K562 (cell line): Measurements from ENCODE around the gene GIMAP8. TPM values are rescaled to one million over a fixed set of nuclear protein-coding genes. Genes with fewer than 3 reads are reported as not detected.

Experiments used
- CHCHD3 ChIP-seq: fragments of 250-450 bp; sonication (Bioruptor Pico); IDR thresholded peaks from 2 replicates; pipeline ENCODE4 v2.1.2; 2022; ENCODE audit warnings: mild to moderate bottlenecking
- CHD1 ChIP-seq: fragments of 200-600 bp; sonication (generic); IDR thresholded peaks from one replicate; pipeline ENCODE4 v1.6.1; 2012; ENCODE audit warnings: mild to moderate bottlenecking, moderate library complexity, low read length, inconsistent platforms
- E2F3 ChIP-seq: fragments of 250-450 bp; sonication (Bioruptor Pico); IDR thresholded peaks from 2 replicates; pipeline ENCODE4 v1.4.0; 2020; ENCODE audit warnings: mild to moderate bottlenecking
- HIVEP1 ChIP-seq: fragments of 250-450 bp; sonication (Bioruptor Pico); IDR thresholded peaks from 2 replicates; pipeline ENCODE4 v1.4.0; 2020; ENCODE audit warnings: mild to moderate bottlenecking
- HNRNPUL1 ChIP-seq: fragments of 200-400 bp; formaldehyde crosslinking; IDR thresholded peaks from 2 replicates; pipeline ENCODE4 v1.6.1; 2017; ENCODE audit warnings: low read length
- KLF1 ChIP-seq: fragments of 450-650 bp; IDR thresholded peaks from 2 replicates; pipeline ENCODE4 v1.6.1; 2016; ENCODE audit warnings: missing genetic modification characterization, missing compliant biosample characterization
- KLF13 ChIP-seq: fragments of 450-650 bp; IDR thresholded peaks from 2 replicates; pipeline ENCODE4 v1.6.1; 2016; ENCODE audit warnings: missing genetic modification characterization, low read depth, mild to moderate bottlenecking, missing compliant biosample characterization, moderate library complexity, borderline replicate concordance
- MBD2 ChIP-seq: sonication (generic); IDR thresholded peaks from 2 replicates; pipeline ENCODE4 v1.6.1; 2016; ENCODE audit warnings: low read depth, borderline replicate concordance
- NFE2L1 ChIP-seq: fragments of 450-650 bp; IDR thresholded peaks from 2 replicates; pipeline ENCODE4 v1.6.1; 2016; ENCODE audit warnings: missing genetic modification characterization, low read depth, mild to moderate bottlenecking, missing compliant biosample characterization, moderate library complexity, borderline replicate concordance
- PHB2 ChIP-seq: fragments of 450-650 bp; IDR thresholded peaks from 2 replicates; pipeline ENCODE4 v1.6.1; 2017; ENCODE audit warnings: low read depth
- RBM15 ChIP-seq: fragments of 200-400 bp; formaldehyde crosslinking; IDR thresholded peaks from 2 replicates; pipeline ENCODE4 v1.6.1; 2018; ENCODE audit warnings: mild to moderate bottlenecking, low read length, moderate library complexity; ENCODE audit not compliant: insufficient read depth
- SRSF9 ChIP-seq: fragments of 200-400 bp; formaldehyde crosslinking; IDR thresholded peaks from 2 replicates; pipeline ENCODE4 v1.6.1; 2017; ENCODE audit warnings: low read depth, low read length, borderline replicate concordance
- YBX1 ChIP-seq: fragments of 450-650 bp; IDR thresholded peaks from 2 replicates; pipeline ENCODE4 v1.7.1; 2016; ENCODE audit warnings: mild to moderate bottlenecking
- ZNF184 ChIP-seq: sonication (generic); formaldehyde crosslinking; IDR thresholded peaks from 2 replicates; pipeline ENCODE4 v1.5.0; 2020; ENCODE audit warnings: missing genetic modification reagents
- ZNF354B ChIP-seq: fragments of 250-450 bp; sonication (Bioruptor Pico); IDR thresholded peaks from 2 replicates; pipeline ENCODE4 v1.4.0; 2020
- ZNF695 ChIP-seq: fragments of 450-650 bp; formaldehyde crosslinking; IDR thresholded peaks from 2 replicates; pipeline ENCODE4 v1.4.0; 2020; ENCODE audit warnings: mild to moderate bottlenecking, moderate library complexity
- polyA plus RNA-seq, 8 experiments: library from polyadenylated mRNA; depleted of rRNA in 4 of 8; stranded (reverse) in 5 of 8; unstranded in 3 of 8; fragments of >200 nt; fragmentation: Nextera tagmentation in 2 of 8; fragmentation: Illumina TruSeq in 1 of 8; extraction: Ambion mirVana in 2 of 8; extraction: Trizol in 1 of 8; gene quantifications; 2 replicates each; pipeline versions ENCODE4 v1.2.1 to v1.2.3, GENCODE V29; 2011 to 2014; ENCODE audit warnings: inconsistent platforms in 1 of 8, missing spikeins in 1 of 8
- total RNA-seq, 7 experiments: library from RNA; depleted of rRNA in 6 of 7; stranded (reverse); fragments of >200 nt in 6 of 7; fragmentation: Illumina TruSeq in 2 of 7; extraction: Trizol in 2 of 7; gene quantifications; 2 replicates each; pipeline versions ENCODE4 v1.2.1 to v1.2.3, GENCODE V29; 2011 to 2021; ENCODE audit warnings: low replicate concordance in 1 of 7
- TF ChIP-seq, protein P1 (sequence below): fragments of 200-800 bp; sonication (Bioruptor generic); IDR thresholded peaks from 2 replicates; pipeline ENCODE4 v1.6.1; 2017; ENCODE audit warnings: missing genetic modification characterization, missing compliant biosample characterization
- TF ChIP-seq, protein P2 (sequence below): sonication (generic); formaldehyde crosslinking; IDR thresholded peaks from 2 replicates; pipeline ENCODE4 v1.8.0; 2022; ENCODE audit warnings: missing genetic modification reagents, mild to moderate bottlenecking, borderline replicate concordance
- TF ChIP-seq, protein P3 (sequence below): fragments of 250-450 bp; sonication (Bioruptor Pico); IDR thresholded peaks from 2 replicates; pipeline ENCODE4 v1.4.0; 2020; ENCODE audit warnings: mild to moderate bottlenecking, moderate library complexity
- TF ChIP-seq, protein P4 (sequence below), 2 experiments: fragments of 450-650 bp; IDR thresholded peaks; 2 replicates each; pipeline ENCODE4 v1.6.1; 2018; ENCODE audit warnings: mild to moderate bottlenecking in 2 of 2, low read depth in 1 of 2; ENCODE audit not compliant: partially characterized antibody in 2 of 2

Gene GIMAP8
- total and polyA plus RNA-seq, 9 of the 15 experiments (the other 6 are each of a cell fraction or from before 2014, with no cell fraction given) = not detected

- TF ChIP-seq, protein P1, sequence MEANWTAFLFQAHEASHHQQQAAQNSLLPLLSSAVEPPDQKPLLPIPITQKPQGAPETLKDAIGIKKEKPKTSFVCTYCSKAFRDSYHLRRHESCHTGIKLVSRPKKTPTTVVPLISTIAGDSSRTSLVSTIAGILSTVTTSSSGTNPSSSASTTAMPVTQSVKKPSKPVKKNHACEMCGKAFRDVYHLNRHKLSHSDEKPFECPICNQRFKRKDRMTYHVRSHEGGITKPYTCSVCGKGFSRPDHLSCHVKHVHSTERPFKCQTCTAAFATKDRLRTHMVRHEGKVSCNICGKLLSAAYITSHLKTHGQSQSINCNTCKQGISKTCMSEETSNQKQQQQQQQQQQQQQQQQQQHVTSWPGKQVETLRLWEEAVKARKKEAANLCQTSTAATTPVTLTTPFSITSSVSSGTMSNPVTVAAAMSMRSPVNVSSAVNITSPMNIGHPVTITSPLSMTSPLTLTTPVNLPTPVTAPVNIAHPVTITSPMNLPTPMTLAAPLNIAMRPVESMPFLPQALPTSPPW (CRISPR knock-in tag) = no peak
- TF ChIP-seq KLF1 (no peak), NFE2L1 (tag) (no peak), CHCHD3 (CRISPR knock-in tag) (no peak), ZNF184 (CRISPR knock-in tag) (no peak), PHB2 (no peak), MBD2 (no peak), SRSF9 (no peak), KLF13 (tag) (no peak), CHD1 (no peak), RBM15 (no peak), HIVEP1 (CRISPR knock-in tag) (peak; percentile 78; the same call in 1 of the 2 replicates), HNRNPUL1 (no peak), ZNF695 (no peak), ZNF354B (CRISPR knock-in tag) (no peak), YBX1 (no peak), E2F3 (CRISPR knock-in tag) (no peak)
- TF ChIP-seq, protein P2, sequence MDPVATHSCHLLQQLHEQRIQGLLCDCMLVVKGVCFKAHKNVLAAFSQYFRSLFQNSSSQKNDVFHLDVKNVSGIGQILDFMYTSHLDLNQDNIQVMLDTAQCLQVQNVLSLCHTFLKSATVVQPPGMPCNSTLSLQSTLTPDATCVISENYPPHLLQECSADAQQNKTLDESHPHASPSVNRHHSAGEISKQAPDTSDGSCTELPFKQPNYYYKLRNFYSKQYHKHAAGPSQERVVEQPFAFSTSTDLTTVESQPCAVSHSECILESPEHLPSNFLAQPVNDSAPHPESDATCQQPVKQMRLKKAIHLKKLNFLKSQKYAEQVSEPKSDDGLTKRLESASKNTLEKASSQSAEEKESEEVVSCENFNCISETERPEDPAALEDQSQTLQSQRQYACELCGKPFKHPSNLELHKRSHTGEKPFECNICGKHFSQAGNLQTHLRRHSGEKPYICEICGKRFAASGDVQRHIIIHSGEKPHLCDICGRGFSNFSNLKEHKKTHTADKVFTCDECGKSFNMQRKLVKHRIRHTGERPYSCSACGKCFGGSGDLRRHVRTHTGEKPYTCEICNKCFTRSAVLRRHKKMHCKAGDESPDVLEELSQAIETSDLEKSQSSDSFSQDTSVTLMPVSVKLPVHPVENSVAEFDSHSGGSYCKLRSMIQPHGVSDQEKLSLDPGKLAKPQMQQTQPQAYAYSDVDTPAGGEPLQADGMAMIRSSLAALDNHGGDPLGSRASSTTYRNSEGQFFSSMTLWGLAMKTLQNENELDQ = no peak
- TF ChIP-seq, protein P3, sequence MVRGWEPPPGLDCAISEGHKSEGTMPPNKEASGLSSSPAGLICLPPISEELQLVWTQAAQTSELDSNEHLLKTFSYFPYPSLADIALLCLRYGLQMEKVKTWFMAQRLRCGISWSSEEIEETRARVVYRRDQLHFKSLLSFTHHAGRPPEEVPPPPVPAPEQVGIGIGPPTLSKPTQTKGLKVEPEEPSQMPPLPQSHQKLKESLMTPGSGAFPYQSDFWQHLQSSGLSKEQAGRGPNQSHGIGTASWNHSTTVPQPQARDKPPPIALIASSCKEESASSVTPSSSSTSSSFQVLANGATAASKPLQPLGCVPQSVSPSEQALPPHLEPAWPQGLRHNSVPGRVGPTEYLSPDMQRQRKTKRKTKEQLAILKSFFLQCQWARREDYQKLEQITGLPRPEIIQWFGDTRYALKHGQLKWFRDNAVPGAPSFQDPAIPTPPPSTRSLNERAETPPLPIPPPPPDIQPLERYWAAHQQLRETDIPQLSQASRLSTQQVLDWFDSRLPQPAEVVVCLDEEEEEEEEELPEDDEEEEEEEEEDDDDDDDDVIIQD = no peak
- TF ChIP-seq, protein P4, sequence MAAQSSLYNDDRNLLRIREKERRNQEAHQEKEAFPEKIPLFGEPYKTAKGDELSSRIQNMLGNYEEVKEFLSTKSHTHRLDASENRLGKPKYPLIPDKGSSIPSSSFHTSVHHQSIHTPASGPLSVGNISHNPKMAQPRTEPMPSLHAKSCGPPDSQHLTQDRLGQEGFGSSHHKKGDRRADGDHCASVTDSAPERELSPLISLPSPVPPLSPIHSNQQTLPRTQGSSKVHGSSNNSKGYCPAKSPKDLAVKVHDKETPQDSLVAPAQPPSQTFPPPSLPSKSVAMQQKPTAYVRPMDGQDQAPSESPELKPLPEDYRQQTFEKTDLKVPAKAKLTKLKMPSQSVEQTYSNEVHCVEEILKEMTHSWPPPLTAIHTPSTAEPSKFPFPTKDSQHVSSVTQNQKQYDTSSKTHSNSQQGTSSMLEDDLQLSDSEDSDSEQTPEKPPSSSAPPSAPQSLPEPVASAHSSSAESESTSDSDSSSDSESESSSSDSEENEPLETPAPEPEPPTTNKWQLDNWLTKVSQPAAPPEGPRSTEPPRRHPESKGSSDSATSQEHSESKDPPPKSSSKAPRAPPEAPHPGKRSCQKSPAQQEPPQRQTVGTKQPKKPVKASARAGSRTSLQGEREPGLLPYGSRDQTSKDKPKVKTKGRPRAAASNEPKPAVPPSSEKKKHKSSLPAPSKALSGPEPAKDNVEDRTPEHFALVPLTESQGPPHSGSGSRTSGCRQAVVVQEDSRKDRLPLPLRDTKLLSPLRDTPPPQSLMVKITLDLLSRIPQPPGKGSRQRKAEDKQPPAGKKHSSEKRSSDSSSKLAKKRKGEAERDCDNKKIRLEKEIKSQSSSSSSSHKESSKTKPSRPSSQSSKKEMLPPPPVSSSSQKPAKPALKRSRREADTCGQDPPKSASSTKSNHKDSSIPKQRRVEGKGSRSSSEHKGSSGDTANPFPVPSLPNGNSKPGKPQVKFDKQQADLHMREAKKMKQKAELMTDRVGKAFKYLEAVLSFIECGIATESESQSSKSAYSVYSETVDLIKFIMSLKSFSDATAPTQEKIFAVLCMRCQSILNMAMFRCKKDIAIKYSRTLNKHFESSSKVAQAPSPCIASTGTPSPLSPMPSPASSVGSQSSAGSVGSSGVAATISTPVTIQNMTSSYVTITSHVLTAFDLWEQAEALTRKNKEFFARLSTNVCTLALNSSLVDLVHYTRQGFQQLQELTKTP (IDR thresholded peaks at IDR 0.05; ENCODE audit: low read depth in 1 of 2, partially characterized antibody in 2 of 2) = peak in 1 of 2 experiments; percentile 17
These were observed 29.3 kb upstream of the GIMAP8 start (continued) for GRCh38 chr7:150420987-150421674.
